Activated CD8-positive, alpha-beta memory T cell treated with anti-CD3 and anti-CD28 coated beads, Interleukin-2, amount 10 ng/mL, durations not matched to agents 7 days and 5 days (primary cell): Measurements from ENCODE around the gene RPL34. TPM values are rescaled to one million over a fixed set of nuclear protein-coding genes. Genes with fewer than 3 reads are reported as not detected.
"Not testable (repeated sequence)": the region's sequence is repeated elsewhere in the genome, so short reads cannot be mapped to it uniquely, and the experiment has no call there.

Source experiments
- ATAC-seq: fragments of 150-1000 bp; cut with Tn5 transposase; one replicate; pipeline ENCODE4 v1.10.0; 2021; ENCODE audit warnings: moderate library complexity
- CTCF ChIA-PET: fragments of 350-600 bp; sonication (Branson Sonifier 250); formaldehyde crosslinking; loops from one replicate; lab custom pipeline; 2021; ENCODE audit warnings: antibody characterized with exemption; lab: Charles Lee
- DNase-seq: peaks from one replicate; pipeline ENCODE4 v3.0.0-alpha.2; 2020
- H3K27ac Mint-ChIP-seq: one replicate; pipeline ENCODE4 v1.8.0; 2021; ENCODE audit warnings: mild to moderate bottlenecking, mixed read lengths
- H3K27me3 Mint-ChIP-seq: one replicate; pipeline ENCODE4 v1.8.0; 2021; ENCODE audit warnings: mixed read lengths
- H3K36me3 Mint-ChIP-seq: one replicate; pipeline ENCODE4 v1.8.0; 2021; ENCODE audit warnings: mild to moderate bottlenecking, mixed read lengths
- H3K4me1 Mint-ChIP-seq: one replicate; pipeline ENCODE4 v1.8.0; 2021; ENCODE audit warnings: mixed read lengths
- H3K4me3 Mint-ChIP-seq: one replicate; pipeline ENCODE4 v1.8.0; 2021; ENCODE audit warnings: mild to moderate bottlenecking, moderate library complexity, mixed read lengths
- H3K9me3 Mint-ChIP-seq: one replicate; pipeline ENCODE4 v1.8.0; 2022; ENCODE audit warnings: low read depth, mixed read lengths
- total RNA-seq, 2 experiments: library from RNA; stranded (reverse); gene quantifications; one replicate each; pipeline ENCODE4 v1.2.3, GENCODE V29; 2021

The RPL34 gene
- total RNA-seq = 100 to 1,000 TPM; 912 to 994 TPM

GRCh38 chr4:108620101-108620932 is at the start of gene RPL34:
Gene RPL34 (plus strand): TSS chr4:108620576. CDS start chr4:108621960, 1,384 bp downstream.
- peaks cover 62% of the 10 kb centered on the region for H3K36me3 Mint-ChIP-seq
- peak; percentile 98 for DNase-seq
- peak; percentile 100 for ATAC-seq
- H3K4me1 Mint-ChIP-seq = peaks cover 42% of the 10 kb centered on the region
- peaks cover 5% of the 10 kb centered on the region for H3K9me3 Mint-ChIP-seq
- H3K27ac Mint-ChIP-seq = peak within 1 kb of the TSS; percentile 84
- no peaks in the 10 kb centered on the region for H3K27me3 Mint-ChIP-seq
- CTCF ChIA-PET = interaction anchor here (0.7 to 1.8 kb wide), 4 partner anchors 8 to 601 kb away, joined by 3 to 4 read pairs (median 4); partner anchors contain the start of gene OSTC
- peak within 1 kb of the TSS; percentile 87 for H3K4me3 Mint-ChIP-seq

GRCh38 chr4:108570993-108571569 is 49.3 kb upstream of the RPL34 start:
- no peak for DNase-seq
- no peak overlapping the region for H3K27ac Mint-ChIP-seq
- CTCF ChIA-PET = interaction anchor here (1.1 to 4.9 kb wide), 8 partner anchors 8 to 552 kb away, joined by 3 to 36 read pairs (median 7); no protein-coding TSS in a partner anchor
- peaks cover 9% of the 10 kb centered on the region for H3K4me1 Mint-ChIP-seq
- peaks cover 3% of the 10 kb centered on the region for H3K27me3 Mint-ChIP-seq
- ATAC-seq = no peak
- H3K36me3 Mint-ChIP-seq = no peaks in the 10 kb centered on the region
- H3K4me3 Mint-ChIP-seq = no peak overlapping the region
- no peaks in the 10 kb centered on the region for H3K9me3 Mint-ChIP-seq

GRCh38 chr4:108574402-108574801 is 46.0 kb upstream of the RPL34 start:
- Mint-ChIP-seq H3K36me3 (no peaks in the 10 kb centered on the region), H3K4me3 (no peak overlapping the region), H3K4me1 (peaks cover 9% of the 10 kb centered on the region), H3K9me3 (no peaks in the 10 kb centered on the region), H3K27ac (no peak overlapping the region), H3K27me3 (peaks cover 3% of the 10 kb centered on the region)
- ATAC-seq (no peak), DNase-seq (no peak)
- CTCF ChIA-PET = interaction anchor here (1.3 to 4.9 kb wide), 4 partner anchors 35 to 555 kb away, joined by 3 to 36 read pairs (median 4); no protein-coding TSS in a partner anchor

- H3K4me1 Mint-ChIP-seq = no peaks in the 10 kb centered on the region
- no peak overlapping the region for H3K27ac Mint-ChIP-seq
- H3K27me3 Mint-ChIP-seq = no peaks in the 10 kb centered on the region
- H3K36me3 Mint-ChIP-seq = no peaks in the 10 kb centered on the region
- DNase-seq (no peak), ATAC-seq (no peak)
- H3K4me3 Mint-ChIP-seq = no peak overlapping the region
- H3K9me3 Mint-ChIP-seq = no peaks in the 10 kb centered on the region
- CTCF ChIA-PET = interaction anchor here (0.7 kb wide), 1 partner anchor 486 kb away, joined by 3 read pairs; no protein-coding TSS in a partner anchor
Measured at GRCh38 chr4:108581083-108581482, 39.3 kb upstream of the RPL34 start.

GRCh38 chr4:108586778-108587177 is 33.6 kb upstream of the RPL34 start:
- no peak overlapping the region for H3K4me3 Mint-ChIP-seq
- no peak overlapping the region for H3K27ac Mint-ChIP-seq
- peaks cover 2% of the 10 kb centered on the region for H3K36me3 Mint-ChIP-seq
- CTCF ChIA-PET = interaction anchor here (1.1 to 1.2 kb wide), 2 partner anchors 9 to 14 kb away, joined by 3 to 4 read pairs; no protein-coding TSS in a partner anchor
- ATAC-seq (no peak), DNase-seq (no peak)
- H3K9me3 Mint-ChIP-seq = no peaks in the 10 kb centered on the region
- no peaks in the 10 kb centered on the region for H3K4me1 Mint-ChIP-seq
- no peaks in the 10 kb centered on the region for H3K27me3 Mint-ChIP-seq

- H3K4me3 Mint-ChIP-seq = no peak overlapping the region
- H3K9me3 Mint-ChIP-seq = no peaks in the 10 kb centered on the region
- no peaks in the 10 kb centered on the region for H3K4me1 Mint-ChIP-seq
- H3K27me3 Mint-ChIP-seq = no peaks in the 10 kb centered on the region
- peaks cover 7% of the 10 kb centered on the region for H3K36me3 Mint-ChIP-seq
- ATAC-seq (no peak), DNase-seq (no peak)
- CTCF ChIA-PET = no interaction called here
- H3K27ac Mint-ChIP-seq = no peak overlapping the region
Measured at GRCh38 chr4:108588878-108589277, 31.5 kb upstream of the RPL34 start.

- no peaks in the 10 kb centered on the region for H3K27me3 Mint-ChIP-seq
- H3K36me3 Mint-ChIP-seq = peaks cover 8% of the 10 kb centered on the region
- DNase-seq = no peak
- H3K4me3 Mint-ChIP-seq = no peak overlapping the region
- no peak overlapping the region for H3K27ac Mint-ChIP-seq
- no peak for ATAC-seq
- no peaks in the 10 kb centered on the region for H3K4me1 Mint-ChIP-seq
- CTCF ChIA-PET = no interaction called here
- H3K9me3 Mint-ChIP-seq = no peaks in the 10 kb centered on the region
Measured at GRCh38 chr4:108589961-108590360, 30.4 kb upstream of the RPL34 start.

- no peaks in the 10 kb centered on the region for H3K9me3 Mint-ChIP-seq
- ATAC-seq = no peak
- no peak for DNase-seq
- no peak overlapping the region for H3K27ac Mint-ChIP-seq
- CTCF ChIA-PET = no interaction called here
- H3K27me3 Mint-ChIP-seq = no peaks in the 10 kb centered on the region
- H3K4me3 Mint-ChIP-seq = no peak overlapping the region
- peaks cover 10% of the 10 kb centered on the region for H3K36me3 Mint-ChIP-seq
- H3K4me1 Mint-ChIP-seq = no peaks in the 10 kb centered on the region
Measured at GRCh38 chr4:108590776-108591175, 29.6 kb upstream of the RPL34 start.

- Mint-ChIP-seq H3K27me3 (no peaks in the 10 kb centered on the region), H3K4me1 (no peaks in the 10 kb centered on the region), H3K27ac (no peak overlapping the region), H3K4me3 (no peak overlapping the region), H3K36me3 (peaks cover 12% of the 10 kb centered on the region), H3K9me3 (no peaks in the 10 kb centered on the region)
- no peak for DNase-seq
- CTCF ChIA-PET = interaction anchor here (0.6 to 1.1 kb wide), 2 partner anchors 20 to 763 kb away, joined by 3 read pairs; no protein-coding TSS in a partner anchor
- ATAC-seq = no peak
Measured at GRCh38 chr4:108592674-108592986, 27.7 kb upstream of the RPL34 start.

GRCh38 chr4:108594296-108594695 is 26.1 kb upstream of the RPL34 start:
- H3K4me3 Mint-ChIP-seq, CTCF ChIA-PET, H3K4me1 Mint-ChIP-seq, DNase-seq, H3K27ac Mint-ChIP-seq, H3K9me3 Mint-ChIP-seq, H3K27me3 Mint-ChIP-seq, ATAC-seq: not testable (repeated sequence)
- H3K36me3 Mint-ChIP-seq = peaks cover 14% of the 10 kb centered on the region

GRCh38 chr4:108596344-108596743 is 24.0 kb upstream of the RPL34 start:
- CTCF ChIA-PET = no interaction called here
- Mint-ChIP-seq H3K36me3 (peaks cover 14% of the 10 kb centered on the region), H3K27me3 (no peaks in the 10 kb centered on the region), H3K4me1 (no peaks in the 10 kb centered on the region), H3K4me3 (no peak overlapping the region), H3K27ac (no peak overlapping the region), H3K9me3 (no peaks in the 10 kb centered on the region)
- ATAC-seq (no peak), DNase-seq (no peak)

- H3K27me3 Mint-ChIP-seq = no peaks in the 10 kb centered on the region
- H3K4me1 Mint-ChIP-seq = peaks cover 4% of the 10 kb centered on the region
- H3K27ac Mint-ChIP-seq = no peak overlapping the region
- CTCF ChIA-PET = no interaction called here
- H3K4me3 Mint-ChIP-seq = no peak overlapping the region
- H3K36me3 Mint-ChIP-seq = peaks cover 8% of the 10 kb centered on the region
- DNase-seq (no peak), ATAC-seq (no peak)
- H3K9me3 Mint-ChIP-seq = no peaks in the 10 kb centered on the region
Measured at GRCh38 chr4:108601106-108601505, 19.3 kb upstream of the RPL34 start.

- H3K27ac Mint-ChIP-seq = no peak overlapping the region
- H3K36me3 Mint-ChIP-seq = peaks cover 8% of the 10 kb centered on the region
- no peaks in the 10 kb centered on the region for H3K9me3 Mint-ChIP-seq
- no peak for ATAC-seq
- CTCF ChIA-PET = no interaction called here
- H3K4me3 Mint-ChIP-seq = no peak overlapping the region
- H3K27me3 Mint-ChIP-seq = no peaks in the 10 kb centered on the region
- no peak for DNase-seq
- H3K4me1 Mint-ChIP-seq = peaks cover 4% of the 10 kb centered on the region
Measured at GRCh38 chr4:108601532-108601931, 18.8 kb upstream of the RPL34 start.

GRCh38 chr4:108602163-108602562 is 18.2 kb upstream of the RPL34 start:
- DNase-seq (no peak), ATAC-seq (no peak)
- CTCF ChIA-PET = no interaction called here
- Mint-ChIP-seq H3K36me3 (peaks cover 11% of the 10 kb centered on the region), H3K4me1 (peaks cover 4% of the 10 kb centered on the region), H3K9me3 (no peaks in the 10 kb centered on the region), H3K27ac (no peak overlapping the region), H3K4me3 (no peak overlapping the region), H3K27me3 (no peaks in the 10 kb centered on the region)
